GM21825 (cell line): ENCODE data around the gene CCR7.

Experiments used
- ATAC-seq: cut with Tn5 transposase; IDR thresholded peaks from one replicate; pipeline ENCODE4 v1.9.1; 2021; ENCODE audit warnings: mild to moderate bottlenecking, moderate library complexity; ENCODE audit not compliant: unreplicated experiment

The CCR7 gene, protein sequence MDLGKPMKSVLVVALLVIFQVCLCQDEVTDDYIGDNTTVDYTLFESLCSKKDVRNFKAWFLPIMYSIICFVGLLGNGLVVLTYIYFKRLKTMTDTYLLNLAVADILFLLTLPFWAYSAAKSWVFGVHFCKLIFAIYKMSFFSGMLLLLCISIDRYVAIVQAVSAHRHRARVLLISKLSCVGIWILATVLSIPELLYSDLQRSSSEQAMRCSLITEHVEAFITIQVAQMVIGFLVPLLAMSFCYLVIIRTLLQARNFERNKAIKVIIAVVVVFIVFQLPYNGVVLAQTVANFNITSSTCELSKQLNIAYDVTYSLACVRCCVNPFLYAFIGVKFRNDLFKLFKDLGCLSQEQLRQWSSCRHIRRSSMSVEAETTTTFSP

DNA sequence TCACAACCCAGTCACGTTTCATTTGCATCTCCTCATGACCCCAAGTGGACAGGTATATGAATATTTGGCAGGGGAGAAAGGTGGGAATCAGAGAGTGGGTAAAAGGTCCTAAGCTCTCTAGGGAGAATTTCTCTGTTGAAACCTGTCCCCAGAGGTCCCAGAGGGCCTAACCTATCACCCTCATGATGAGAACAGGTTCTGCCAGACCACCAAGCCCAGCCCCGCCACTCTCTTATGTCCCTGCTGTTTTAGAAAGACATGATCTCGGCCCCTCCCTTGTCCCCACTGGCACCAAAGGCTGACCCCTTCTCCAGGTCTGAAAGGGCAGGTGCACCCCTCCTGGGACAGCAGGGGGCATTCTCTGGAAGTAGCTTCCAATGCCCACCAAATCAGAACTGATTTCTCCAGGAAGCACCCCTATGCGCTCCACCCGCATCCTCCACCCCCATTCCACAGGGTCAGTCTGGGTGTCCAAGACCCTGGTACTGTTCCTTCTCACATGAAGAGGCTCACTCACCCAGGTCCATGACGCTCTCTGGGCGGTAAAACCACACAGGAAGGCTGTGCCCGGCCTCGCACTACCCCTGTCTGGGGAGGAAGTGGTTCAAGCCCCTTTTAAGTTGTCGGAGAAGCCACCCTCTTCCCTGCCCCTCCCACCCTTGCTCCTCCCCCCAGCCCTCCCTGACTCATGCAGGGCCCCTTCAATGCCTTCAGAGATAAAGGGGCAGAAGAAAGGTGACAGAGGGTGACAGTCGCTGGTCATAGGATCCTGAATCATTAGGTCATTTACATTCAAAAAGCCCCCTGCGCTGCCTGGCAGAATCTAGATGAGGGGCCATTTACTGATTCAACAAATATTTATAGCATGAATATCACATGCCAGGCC lies at the start of gene CCR7:
CCR7 (minus strand) TSS at position 590 of the 886 bp plus-strand sequence; CDS start at position 527, 63 bp downstream.
- ATAC-seq = no peak

DNA sequence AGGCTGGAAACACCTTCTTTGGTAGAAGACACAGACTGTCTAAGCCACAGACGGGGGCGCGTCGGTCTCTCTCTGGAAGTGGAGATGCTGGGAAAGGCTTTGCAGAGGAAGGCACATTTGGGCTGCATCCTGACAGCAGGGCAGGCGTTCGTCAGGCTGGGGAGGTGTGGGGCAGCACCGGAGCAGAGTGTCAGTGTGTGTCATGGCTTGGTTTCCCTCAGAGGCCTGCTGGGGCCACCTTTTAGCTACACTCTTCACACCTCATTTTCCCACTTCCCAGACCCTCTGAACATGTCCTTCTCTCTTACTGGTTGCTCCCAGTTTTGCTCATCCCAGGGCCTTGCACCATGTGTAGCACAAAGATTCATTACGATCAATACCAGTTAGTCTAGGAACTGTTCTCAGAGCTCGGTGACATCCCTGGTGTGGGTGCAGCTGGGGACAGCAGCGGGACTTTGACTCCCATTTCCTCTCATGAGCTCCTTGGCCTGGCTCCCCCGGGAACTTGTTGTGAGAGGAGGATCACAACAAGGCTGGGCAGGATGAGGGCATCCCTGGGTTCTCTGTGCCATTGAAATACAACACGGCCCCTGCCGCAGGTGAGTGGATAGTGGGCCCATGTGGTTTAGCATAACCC lies 49.3 kb upstream of the CCR7 start:
- peak; percentile 18 for ATAC-seq

DNA sequence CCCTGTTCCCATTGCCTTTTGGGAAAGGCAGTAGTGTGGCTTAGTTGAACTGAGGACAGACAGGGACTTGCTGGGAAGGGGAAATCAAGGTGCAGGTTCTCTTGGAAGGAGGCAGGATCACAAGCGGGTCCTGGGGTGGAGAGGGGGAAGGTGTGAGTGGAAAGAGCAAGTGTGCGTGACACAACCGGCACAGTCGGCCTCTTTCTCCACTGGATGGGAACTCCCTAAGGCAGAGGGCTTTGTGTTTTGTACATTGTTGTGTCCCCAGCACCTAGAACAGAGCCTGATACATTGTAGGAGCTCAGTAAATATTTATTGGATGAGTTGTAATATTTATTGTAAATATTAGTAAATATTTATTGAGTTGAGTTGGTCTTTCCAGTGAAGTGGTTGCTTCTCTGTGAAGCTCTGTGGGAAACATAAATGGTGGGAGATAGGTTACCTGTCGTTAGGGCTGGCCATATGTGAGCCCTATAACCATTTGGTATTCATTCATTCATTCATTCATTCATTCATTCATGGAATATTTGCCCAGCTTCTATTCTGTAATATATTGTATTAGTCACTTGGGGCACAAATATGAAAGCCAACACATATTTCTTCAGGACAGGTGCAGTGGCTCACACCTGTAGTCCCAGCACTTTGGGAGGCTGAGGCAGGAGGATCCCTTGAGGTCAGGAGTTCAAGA lies 48.3 kb upstream of the CCR7 start:
- no peak for ATAC-seq

DNA sequence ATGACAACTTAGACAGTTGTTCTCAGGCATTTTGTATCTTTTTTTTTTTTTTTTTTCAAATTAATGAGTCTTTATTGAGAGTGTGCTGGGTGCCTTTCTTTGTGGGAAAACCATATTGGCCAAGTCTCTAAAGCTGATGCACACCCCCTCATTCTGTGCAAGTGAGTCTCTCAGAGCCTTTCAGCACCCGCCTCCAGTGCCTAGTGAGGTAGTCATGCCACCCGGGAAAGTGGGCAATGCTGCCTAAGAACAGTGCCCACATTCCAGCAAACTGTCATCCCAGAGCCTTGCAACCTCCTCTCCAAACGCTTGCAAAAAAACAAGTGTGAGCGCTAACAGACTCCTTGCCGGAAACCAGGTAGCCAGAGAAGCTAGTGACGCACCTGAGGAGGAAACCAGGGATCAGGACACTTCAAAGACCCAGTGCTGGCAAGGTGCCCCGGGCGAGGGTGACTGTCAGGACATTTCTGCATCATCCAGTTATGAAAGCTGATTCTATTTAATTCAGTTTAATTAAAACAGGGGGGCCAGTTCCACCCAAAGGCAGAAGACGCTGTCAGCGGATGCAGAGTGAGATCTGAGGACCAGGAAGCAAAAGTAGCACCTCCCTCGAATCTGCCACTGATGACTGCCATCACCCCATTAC lies 47.5 kb upstream of the CCR7 start:
- ATAC-seq = no peak

DNA sequence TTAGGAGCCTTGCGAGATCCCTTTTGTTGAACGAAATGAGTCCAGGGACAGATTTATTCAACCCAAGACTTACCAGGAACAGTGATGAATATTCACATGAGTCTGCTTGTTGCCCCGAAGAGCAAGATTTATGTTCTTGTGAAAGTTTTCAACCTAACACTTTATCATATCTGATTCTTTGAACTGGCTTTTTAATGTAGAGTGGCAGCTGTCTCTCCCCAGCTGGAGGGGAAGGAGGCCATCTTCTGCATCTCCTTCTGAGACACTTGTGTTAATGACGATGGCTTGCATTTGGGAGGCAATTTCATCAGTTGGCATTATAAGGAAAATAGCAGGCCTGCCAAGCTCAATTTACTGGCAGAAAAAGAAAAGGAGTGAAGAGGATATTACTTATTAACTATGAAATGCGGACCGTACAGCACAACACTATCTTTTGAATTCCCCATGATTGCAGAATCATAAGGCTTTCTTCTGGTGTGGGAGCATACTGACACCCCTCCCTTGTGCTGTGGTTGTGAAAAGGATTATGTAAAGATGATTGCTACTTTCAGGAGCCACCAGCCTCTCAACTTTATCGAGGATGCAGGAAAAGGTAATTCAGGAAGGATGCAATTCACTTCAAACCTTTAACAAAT lies 46.7 kb upstream of the CCR7 start:
- no peak for ATAC-seq

DNA sequence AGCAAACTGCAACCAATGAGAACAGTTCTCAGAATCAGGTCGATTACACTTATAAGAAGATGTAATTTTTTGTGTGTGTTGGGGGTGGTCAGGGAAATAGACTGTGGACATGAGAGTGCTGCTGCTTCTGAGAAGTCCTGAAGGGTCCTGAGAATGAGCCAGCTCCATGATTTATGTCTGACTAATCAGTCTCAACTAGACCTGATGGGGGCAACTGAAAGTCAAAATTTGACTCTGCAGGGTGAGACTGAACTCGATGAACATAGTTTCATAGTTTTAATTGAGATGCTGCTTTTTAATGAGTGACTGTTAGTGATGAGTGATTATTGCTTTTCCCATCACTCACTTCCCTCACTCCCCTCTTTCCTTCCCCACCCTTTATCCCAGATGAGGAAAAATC lies 45.1 kb upstream of the CCR7 start:
- ATAC-seq = no peak

DNA sequence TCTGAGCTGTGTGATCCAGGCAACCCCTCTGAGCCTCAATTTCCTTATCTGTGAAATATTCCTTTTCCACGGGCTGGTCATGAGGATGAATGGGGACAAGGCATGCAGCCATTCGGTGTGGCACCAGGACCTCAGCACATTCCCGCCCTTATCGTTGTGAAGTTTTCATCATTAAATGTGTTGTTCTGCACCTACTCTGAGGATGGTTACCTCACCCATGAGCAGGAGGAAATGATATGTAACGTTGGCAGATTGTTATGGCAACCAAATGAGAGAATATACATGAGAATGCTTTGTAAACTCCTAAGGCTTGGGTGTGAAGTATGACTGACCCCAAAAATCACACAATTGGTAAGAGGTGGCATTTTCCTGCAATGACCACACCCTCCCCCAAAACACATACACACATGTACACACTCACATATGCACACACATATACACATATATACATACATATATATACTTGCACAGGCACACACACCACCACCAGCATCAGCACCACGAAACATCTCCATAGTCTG lies 42.8 kb upstream of the CCR7 start:
- no peak for ATAC-seq

DNA sequence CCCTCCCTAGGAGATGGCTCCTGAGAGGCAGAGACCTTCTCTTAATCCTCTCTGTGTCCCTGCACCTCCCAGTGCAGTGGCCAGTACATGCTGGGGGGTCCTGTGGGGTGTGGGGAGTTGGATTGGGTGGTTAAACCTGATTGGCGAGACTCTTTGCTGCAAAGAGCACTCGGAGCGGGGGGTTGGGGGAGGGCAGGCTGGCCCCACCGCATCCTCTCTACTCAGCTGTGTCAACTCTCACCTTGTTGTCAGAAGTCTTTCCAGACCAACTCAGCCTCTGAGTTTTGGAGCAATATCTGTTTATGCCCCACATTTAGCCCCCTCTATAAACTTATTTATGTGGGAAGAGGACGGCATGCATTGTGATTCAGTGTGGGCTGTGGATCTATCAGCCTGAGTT lies 42.4 kb upstream of the CCR7 start:
- no peak for ATAC-seq

DNA sequence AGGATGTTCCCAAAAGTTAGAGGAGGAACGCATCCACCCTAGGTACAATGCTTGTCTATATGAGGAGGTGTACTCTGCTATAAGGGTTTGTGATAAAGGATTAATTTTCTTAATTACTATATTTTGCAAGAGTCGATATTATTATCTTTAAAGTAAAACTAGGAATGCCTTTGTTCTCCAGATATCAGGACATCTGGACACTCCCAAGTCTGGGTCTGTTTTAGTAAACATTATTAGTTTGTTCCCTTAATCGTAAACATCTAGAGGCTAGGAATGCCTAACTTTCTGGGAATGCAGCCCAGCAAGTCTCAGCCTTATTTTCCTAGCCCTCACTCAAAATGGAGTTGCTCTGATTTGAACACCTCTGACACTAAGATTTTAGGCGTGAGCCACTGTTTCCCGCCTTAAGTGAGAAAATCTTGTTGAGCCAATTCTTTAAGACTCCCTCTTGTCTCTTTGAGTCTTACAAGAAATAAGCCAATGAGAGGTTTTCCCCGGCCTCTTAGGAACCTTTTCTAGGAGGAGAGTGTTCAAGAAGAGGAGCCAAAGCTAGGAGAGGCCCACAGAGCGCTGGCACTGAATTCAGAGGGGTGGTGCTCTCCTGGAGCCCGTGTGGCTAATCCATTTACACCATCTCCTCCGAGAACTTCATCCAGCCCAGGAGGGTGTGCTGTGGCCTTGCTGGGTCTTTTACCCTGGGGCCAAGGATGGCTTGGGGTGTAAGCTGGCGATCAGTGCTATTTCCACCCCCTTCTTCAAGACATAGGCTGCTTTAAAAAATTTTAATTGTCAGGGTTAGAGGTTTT lies 41.5 kb upstream of the CCR7 start:
- ATAC-seq = no peak

DNA sequence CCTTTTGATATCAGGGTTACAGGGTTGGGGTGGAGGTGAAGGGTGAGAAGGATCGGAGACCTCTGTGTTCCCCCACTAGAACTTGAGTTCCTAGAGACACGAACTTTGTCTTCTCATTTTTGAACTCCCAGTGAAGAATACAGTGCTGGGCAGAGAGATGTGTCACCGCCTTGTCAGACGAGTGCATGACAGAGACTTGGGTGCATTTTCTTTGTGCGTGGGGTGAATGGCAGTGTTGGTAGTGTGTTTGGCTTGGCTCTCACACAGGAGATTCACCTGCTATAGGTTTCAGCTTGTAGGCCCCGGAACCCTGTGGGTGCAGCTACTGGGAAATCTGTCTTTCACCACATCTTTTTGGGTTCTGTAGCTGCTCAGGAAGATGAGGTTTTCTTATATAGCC lies 40.0 kb upstream of the CCR7 start:
- ATAC-seq = no peak

DNA sequence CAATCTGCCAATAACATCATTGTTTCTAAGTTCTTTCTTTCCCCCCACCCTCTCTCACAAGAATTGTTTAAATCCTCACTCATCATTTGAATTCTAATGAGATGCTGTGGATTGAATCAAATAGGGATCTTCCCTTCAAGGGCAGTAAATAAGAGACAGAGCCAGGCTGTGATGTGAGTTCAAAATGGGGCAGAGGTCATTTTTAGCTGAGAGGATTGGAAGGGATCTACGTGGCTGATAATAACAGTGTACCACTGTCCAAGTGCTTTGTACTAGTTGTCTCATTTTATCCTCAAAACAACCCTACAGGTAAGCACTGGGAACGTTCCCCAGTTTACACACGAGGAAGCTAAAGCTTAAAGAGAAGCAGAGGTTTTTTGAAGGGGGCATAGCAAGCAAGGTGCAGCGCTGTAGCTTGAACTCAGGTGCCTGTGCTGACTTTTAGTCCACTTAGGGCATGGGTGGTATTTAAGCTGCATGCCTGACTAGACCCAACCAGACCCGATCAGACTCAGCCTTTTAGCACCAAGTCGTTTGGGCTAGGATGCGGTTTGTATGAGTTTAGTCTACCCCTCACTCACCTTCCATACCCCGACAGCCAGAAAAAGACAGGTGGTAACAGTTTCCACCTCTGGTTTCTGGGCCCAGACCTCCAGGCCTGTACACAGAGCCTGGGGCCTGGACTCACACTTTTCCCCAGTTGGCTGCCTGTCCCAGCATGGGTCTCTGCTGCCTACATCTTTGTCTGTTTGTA lies 39.2 kb upstream of the CCR7 start:
- no peak for ATAC-seq

DNA sequence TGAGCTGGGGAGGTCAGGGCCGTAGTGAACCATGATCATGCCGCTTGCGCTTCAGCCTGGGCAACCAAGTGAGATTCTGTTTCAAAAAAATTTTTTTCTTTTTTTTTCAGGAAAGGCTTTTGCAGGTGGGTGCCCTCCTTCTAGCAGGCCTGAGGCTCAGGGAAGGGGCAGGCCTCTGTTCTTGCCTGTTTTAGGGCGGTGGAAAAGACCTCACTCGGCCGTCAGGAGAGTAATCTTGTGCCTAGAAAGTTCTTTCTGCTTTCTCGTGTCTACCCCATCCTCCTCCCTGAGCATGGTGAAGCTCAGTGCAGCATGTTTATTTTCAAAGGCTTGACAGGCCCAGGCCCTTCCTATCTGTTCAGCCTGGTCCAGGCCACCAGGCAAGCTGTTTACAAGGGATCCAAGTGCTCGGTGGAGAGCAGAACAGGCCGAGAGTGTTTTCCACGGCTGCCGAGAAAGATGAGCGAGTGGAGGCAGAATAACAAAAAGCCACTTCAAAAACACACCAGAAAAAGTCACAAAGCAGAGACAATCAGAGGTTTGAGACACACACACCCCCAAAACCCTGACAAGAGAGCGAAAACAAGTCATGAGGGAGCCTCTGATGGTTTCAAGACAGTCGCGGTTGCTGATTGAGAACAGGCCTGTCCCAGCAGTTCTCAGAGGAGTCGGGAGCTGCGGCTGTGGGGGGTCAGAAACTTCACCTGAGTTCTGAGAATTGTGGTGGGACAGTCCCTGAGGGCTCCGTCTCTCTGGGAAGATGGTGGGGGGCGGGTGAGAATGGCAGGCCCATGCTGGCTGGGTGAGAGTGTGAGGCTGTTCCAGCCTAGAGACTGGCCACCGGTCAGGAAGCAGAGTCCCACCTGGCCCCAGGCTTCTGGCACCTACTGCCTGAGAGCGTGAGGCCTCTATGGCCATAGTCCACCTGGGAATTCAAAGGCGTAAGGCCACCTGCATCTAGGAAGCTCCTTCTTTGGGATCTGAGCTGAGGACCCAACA lies 37.5 kb upstream of the CCR7 start:
- ATAC-seq = no peak

DNA sequence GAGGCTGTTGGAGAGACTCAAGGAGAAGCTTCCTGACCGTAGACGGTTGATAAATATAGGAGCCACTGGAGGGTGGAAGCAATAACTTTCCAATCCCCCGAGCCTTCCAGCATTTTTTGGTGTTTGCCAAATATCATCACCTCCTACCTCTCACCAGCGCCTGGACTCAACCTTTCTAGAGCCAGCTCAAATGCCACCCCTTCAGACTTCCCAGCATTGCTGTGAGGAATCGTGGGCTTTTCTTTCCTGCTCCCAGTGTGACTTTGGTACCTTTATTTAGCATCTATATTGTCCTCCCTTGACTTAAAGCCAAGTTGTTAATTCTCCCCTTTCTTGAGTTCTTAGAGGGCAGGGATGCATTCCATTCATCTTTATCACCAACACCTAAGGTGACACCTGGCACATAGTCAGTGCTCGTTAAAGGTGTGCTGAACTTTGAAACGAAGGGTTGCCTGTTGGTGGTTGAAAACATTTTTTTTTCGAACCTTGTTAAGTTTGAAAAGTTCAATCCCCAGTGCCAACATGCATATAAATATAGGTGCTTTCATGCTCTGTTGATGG lies 35.3 kb upstream of the CCR7 start:
- no peak for ATAC-seq

DNA sequence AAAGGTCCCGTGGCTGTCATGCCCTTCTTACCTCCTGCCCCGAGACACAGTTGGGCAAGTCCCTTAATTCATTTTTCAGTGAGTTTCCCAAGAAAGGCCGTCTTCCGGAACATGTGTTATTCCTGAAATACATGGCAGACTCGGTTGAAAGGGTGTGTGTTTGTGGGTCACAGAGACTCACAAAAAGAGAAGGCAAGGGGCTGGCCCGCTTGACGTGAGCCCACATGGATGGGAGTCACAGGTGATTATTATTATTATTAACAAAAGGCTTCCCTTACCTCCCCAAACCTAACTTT lies 34.1 kb upstream of the CCR7 start:
- no peak for ATAC-seq

DNA sequence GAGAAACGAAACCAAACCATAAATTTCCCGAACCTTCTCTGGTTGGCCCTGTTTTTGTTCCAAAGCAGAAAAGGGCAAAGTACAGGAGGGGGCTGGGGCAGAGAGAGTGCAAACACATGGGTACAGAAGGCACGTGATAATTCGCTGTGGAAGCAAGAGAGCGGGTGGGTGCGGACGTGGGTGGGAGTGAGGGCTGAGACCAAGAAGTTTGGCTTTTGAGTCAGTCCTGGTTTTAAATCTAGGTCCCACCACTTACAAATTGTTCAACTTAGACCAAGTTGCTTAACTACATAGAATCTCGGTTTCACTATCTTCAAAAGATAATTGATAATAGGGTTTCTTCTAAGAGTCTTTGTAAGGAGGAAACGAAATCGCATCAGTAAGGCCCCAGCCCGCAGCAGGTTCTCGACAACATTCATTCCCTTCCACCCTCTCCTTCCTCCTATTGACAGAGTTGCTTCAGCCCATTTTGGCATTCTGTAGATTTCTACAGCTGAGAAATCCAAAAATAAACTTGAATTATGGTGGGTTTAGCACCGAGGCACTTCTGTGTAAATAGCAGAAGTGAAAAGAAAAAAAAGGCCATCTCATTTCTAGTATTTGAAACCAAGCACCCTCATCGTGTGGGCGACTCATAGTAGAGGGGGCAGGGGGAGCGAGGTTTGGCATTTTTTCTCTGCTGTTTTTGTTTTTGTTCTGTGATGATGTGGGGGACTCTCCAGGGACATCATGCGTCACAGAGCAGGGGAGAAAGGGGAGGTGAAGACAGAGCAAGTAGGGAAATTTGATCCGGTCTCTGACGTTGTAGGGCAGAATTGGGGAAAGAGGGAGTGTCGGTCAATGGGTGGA lies 33.6 kb upstream of the CCR7 start:
- peak; percentile 54 for ATAC-seq

DNA sequence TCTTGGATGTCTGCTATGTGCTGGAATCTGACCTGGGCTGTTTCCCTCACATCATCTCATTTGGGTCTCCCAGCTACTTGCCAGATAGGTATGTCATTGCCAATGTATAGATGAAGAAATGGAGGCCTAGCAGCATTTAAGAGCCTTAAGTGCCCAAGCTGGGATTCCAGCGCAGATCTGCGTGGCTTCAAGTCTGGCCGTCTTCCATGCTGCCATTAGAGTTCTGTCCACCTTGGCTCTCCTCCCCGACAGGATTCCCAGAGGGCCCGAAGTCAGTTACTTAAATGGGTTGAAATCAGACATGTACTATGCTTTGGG lies 33.0 kb upstream of the CCR7 start:
- no peak for ATAC-seq
